NOMO-1 treated with dmso at 0.1 percent for 144 hours (cell line): ENCODE data around the gene QPCT.
A peak's percentile ranks its signal among the peaks of the same experiment; 100 is the strongest.
"Not testable (repeated sequence)": the region's sequence is repeated elsewhere in the genome, so short reads cannot be mapped to it uniquely, and the experiment has no call there.

Experiments used
- DNase-seq: peaks from one replicate; lab custom pipeline; 2025; ENCODE audit not compliant: unreplicated experiment; lab: John Stamatoyannopoulos, UW

The QPCT gene

DNA sequence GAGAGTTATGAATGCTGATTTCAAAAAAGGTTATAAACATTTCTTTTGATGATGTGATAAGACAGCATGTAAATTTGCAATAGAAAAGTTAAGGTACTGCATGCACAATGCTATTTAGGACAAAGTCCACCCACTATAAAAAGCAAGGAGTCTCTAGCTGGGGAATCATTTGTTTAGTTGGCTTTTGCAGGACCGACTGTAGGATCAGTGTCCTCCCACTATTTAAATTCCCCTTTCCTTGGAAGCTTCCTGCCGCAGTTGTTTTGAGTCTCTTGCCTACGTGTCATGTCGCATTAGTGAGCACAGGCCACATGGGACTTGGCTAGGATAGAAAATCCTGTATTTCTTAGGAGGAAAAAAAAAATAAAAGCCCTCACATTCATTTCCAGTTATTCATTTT is 13.1 kb downstream of the QPCT start:
- no peak for DNase-seq

DNA sequence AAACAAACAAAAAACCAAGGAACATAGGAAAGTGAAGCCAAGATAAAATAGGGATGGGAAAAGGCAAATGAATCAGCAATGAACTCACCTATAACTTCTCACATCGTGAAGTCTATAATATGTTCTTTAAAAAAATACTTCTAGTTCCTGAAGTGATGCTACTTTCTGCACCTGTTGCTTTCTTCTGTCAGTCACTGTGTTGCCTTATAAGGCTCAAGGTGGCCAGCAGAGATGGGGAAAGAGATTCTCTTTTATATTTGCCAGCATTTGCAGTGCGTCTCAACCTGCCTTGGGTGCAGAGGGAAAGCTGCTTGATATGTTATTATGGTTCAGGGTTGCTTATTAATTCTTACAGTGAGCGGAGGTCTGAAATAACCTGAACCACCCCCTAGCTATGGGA is 14.0 kb downstream of the QPCT start:
- DNase-seq, result no peak

DNA sequence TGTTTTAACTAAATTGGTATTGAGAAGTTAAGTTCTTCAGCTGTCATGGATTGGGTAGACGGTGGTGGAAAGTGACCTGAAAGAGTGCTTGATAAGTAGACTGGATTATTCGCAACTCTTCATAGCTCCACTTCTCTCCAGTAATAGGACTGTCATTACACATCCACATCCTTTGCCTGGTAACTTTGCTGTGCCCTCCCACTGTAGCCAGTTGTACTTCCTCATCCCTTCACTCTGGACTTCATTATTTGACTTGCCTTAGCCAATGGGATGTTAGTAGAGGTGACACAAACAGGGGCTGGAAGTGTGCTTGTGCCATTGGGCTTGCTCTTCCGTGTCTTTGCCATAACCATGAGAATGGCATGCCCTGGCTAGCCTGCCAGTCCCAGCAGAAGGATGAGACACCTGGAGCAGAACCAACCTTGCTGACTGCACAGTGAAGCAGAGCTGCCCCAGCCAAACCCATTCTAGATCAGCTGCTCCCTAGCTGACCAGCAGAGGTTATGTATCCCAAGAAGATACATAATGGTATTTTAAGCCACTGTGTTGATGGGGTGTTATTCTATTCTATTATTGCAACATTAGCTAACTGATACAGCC is 16.9 kb downstream of the QPCT start:
- no peak for DNase-seq

DNA sequence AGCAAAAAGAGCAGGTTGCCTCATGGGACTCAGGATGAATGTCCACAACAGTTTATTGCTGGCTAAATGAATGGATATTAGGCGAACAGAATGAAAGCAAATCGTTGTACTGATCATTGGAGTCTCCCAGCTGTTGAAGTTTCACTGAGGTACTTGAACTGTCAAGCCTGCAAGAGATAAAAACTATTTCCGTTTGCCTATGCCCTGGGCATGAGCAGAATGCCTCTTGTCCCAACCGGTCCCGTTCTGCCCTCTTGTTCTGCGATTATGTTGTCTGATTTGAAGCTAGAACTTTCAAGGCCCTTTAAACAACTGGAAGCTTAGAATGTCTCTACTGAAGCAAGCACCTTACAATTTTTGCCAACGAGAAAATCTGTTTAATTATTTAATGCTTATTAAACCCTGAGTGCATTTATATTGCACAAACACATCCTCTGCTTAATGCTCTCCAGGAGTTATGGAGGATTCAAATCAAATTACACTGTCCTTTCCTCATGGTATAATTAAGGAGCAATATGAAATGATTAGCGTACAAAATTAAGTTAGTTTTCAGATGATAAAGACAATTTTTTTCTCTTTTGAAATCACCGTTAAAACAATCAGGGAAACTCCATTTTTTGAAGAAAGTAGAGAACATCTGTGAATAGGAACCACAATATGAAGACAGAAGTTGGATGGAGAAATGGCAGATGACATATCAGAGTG is 17.7 kb downstream of the QPCT start:
- DNase-seq, result no peak

DNA sequence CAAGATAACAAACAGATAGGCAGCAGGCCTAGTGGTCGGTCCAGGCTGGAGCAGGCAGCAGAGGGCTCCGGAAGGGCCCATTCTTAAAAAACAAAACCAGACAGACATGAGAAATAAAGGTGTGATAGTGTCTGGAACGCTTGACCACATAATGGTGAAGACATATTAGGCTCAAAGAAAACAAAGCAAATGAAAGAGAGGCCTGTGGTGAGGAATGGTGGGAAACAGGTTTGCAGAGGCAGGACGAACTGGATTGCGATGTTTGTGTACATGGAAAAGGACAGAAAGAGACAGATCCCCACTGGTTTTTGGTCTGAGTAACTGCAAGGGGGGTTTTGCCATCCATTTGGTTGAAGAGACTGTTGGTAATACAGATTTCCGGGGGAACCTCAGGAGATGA is 19.9 kb downstream of the QPCT start:
- DNase-seq, result no peak

DNA sequence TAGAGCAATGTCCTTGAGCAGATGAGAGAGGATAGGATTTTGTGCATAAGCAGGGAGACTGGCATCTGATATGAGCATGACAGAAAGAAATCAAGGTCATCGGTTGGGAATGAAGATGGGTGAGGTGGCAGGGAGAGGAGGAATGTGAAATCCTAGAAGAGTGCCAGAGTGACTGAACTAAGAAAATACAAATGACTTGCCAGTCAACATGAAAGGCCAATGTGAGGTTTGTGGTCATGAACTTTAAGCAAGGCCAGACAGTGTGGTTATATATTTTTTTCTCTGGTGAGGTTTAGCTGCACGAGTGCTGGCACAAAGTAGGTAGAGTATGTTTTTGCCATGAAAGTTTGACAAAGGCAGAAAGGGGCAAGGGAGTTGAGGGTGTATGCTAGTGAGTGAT is 21.2 kb downstream of the QPCT start:
- no peak for DNase-seq

DNA sequence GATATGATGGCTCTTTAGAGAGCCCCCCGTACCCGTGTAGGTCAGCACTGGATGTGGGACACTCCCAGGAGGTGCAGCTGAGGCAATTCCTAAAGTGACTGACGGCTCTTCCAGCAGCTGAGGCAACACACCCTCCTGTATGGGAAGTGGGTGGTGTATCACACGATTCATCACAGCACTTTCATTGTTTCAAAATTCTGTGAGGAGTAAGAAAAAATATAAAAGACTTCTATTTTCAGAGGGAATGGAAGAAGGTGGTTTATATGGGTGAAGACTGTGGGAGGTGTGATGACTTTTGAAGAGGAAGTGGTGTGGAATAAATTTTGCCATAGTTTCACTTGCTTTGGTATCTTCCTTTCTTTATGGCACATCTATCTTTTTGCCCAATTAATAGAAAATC is 22.3 kb downstream of the QPCT start:
- peak; percentile 31 for DNase-seq

DNA sequence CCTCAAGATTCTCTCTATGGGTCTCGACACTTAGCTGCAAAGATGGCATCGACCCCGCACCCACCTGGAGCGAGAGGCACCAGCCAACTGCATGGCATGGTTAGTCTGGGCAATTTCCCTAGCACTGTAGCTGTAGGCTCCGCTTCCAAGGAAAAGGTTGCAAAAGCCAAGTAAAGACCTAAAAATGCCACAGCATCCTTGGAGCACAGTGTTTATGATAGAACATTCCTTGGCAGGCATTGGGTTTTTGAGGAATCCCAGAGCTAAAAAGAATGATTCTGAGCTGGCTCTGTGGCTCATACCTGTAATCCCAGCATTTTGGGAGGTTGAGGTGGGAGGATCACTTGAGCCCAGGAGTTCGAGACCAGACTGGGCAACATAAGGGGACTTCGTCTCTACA is 22.9 kb downstream of the QPCT start:
- no peak for DNase-seq

DNA sequence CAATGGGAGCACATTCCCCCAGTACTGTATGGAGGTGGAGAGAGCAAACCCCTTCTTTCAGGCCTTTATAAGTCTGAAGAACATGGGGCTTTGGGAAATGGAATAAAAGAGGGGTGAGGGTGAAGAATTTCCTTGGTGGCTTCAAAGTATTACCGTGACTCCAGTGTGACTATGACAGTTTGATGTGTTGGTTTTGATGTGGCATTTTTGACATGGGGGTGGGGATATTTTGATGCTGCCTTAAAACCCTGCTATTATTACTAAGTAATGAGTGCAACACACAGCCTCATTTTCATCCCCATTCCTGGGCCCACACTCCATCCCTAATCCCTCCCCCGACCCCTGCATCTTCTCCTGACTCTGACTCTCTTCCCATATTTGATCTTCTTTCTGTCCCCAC is 23.6 kb downstream of the QPCT start:
- DNase-seq, result no peak

DNA sequence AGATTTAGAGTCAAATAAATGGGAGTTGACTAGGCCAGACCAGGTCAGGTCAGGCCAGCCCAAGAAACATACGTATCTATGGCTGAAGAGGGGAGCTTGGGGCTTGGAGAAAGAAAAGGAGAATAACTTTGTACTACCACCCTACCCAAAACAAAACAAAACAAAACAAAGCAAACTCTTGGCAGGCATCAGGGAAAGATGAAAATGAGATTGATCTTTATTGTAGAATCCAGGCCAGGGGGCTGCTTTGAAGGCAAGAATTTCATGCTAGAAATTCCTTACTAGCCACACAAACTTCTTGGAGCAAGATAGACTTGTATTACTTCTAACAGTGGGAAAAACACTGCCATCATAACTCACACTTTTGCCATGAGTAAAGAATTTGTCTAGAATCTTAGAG is 26.2 kb downstream of the QPCT start:
- no peak for DNase-seq

DNA sequence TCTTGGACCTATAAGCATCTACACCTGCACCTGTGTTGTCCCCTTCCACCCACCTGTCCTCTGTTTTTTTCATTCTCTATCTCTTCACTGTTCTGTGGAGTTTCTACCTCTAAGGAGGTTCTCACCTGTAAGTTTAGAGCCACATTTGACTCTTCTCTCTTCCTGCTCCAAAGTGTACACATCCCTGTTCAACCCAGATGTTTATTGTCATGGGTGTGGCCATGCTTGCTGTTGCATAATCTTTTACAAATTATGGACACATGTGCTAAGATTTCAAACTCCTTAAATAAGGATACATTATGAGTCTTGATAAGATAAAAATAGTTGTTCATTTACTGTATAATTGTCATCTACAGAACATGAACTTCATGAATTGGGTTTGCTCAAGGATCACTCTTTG is 27.6 kb downstream of the QPCT start:
- DNase-seq, result no peak

DNA sequence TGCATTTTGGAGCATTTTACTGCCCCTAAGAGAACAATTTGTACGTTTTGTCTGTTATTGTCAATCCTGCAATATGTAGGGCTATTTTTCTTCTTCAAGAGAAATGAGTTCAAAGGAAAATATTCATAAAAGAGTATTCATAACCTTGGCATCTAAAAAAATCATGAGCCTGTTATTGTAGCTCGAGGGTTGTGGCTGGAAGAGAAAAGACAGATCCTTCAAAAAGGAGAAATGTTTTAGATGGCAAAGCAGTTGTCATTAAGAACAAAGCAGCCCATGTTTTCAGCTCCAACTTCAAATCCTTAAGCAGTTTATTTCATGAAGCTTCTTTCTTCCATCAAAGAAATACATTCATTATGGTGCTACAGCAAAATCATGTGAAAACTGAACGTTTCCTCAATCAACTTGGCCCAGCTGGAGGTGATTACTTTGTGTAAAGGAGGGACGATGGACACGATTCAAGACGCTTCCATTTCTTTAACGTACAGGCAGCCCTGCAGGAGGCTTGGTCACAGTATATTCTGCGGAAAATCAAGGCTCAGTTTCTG is 31.4 kb downstream of the QPCT start:
- no peak for DNase-seq

DNA sequence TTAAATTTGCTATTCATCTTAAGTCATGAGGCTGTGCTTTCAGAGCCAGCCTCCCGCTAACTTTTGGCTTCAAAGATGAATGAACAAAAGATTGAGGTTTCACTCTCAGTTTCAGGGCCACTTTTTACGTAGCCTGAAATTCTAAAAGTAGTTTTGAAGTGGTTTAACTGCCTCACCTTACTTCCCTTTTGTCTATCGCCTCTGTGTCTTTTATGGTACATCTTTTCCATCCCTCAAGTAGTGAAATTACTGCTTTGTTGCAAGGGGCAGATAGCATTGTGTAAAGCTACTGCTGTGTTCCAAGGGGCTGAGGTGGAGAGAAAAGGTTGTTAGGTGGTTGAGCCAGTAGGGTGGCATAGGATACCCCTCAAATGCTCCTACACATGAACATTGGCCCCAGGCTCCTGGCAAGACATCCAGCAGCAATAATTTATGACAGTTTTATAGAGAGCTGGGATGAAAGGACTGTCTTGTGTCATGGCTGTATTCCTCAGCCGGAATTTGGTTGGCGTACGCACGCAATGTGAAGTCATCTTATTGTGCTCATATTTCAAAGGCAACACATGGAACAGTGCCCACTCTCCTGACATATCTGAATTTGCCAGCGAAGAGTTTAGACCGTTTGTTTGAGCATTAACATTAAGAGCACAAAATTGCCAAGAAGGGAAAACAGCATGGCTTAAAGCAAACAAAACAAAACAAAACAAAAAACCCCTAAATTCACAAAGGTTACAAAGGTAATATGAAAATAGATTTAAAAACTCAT is 32.2 kb downstream of the QPCT start:
- peak; percentile 51 for DNase-seq

DNA sequence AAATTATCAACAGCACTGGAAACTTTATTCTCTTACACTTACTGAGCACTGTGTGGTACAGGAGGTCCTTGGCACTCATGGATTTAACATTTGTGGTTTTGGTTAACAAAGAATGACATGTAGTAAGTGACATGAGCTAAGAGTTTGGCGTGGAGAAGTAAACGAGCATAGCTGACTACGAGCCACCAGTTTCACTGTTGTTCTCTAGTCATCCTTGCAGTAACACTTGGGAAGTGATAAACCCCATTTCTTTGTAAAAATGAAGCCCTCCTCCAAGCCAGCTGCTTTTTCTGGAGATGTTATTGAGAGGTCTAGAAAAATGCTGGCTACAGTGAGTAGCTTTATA is 32.7 kb downstream of the QPCT start:
- peak; percentile 51 for DNase-seq

DNA sequence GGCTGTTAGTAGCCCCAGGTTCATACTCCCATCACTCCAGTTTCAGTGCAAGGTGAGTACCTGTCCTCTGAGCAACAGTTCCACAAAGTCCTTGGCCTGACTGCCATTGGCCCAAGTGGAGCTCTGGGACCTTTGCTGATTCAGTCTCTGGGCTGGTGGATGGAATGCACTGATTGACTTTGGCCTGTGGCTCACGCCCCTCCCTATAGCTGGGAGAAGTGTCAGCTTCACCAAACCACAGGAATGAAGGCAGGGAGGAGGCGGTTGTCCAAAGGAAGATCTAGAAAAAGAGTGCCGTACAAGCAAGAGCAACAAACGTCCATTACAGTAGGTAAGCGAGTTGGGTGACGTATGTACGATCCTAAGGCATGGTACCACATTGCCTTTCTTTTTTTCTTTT is 34.0 kb downstream of the QPCT start:
- DNase-seq, result no peak

DNA sequence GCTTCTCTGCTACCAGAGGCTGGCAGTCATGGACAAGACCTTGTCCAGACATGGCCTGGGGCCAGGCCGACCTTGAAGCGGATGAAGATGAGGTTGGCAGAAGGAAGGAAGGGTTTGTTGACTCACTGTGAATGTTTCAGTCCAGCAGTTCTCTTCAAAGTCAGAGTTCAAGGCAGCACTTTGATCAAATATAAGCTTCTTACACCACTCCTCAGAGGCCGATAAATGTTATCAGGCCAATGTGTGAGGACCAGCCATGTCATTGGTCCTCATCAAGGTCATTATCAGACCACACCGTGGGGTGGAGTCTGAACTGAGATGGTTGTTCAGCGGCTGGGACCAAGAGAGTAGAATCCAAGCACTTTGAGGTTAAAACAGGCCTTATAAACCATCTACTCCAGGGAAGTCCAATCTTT is 35.5 kb downstream of the QPCT start:
- DNase-seq, result no peak

DNA sequence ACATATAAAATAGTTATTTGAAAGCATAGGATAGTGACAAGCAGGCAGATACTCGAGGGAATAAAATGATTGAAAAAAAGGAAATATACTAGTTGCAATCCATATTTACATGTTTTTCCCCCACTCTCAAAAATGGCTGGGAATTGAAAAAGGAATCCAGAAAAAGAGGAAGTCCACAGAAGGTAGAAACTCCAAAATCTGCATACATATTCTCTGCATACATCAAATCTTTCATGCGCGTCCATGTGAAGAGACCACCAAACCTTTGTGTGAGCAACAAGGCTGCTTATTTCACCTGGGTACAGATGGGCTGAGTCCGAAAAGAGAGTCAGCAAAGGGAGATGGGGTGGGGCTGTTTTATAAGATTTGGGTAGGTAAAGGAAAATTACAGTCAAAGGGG is 36.4 kb downstream of the QPCT start:
- not testable (repeated sequence) for DNase-seq

DNA sequence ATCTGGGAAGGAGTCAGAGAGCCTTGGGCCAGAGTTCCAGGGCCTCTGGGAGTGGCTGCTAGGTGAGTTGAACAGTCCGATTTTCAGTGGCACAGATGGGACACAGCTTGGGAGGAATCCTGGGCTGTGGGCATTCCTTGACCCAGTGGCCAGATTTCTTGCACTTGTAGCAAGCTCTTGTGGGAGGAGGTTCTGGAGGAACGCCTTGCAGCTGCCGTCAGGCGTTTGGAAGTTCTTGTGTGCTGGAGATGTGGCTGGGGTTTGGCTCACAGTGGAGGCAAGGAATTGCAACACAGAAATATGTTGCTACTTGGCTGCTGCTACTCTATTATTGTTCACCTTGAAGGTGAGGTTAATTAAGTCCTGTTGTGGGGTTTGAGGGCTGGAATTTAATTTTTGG is 39.8 kb downstream of the QPCT start:
- not testable (repeated sequence) for DNase-seq

DNA sequence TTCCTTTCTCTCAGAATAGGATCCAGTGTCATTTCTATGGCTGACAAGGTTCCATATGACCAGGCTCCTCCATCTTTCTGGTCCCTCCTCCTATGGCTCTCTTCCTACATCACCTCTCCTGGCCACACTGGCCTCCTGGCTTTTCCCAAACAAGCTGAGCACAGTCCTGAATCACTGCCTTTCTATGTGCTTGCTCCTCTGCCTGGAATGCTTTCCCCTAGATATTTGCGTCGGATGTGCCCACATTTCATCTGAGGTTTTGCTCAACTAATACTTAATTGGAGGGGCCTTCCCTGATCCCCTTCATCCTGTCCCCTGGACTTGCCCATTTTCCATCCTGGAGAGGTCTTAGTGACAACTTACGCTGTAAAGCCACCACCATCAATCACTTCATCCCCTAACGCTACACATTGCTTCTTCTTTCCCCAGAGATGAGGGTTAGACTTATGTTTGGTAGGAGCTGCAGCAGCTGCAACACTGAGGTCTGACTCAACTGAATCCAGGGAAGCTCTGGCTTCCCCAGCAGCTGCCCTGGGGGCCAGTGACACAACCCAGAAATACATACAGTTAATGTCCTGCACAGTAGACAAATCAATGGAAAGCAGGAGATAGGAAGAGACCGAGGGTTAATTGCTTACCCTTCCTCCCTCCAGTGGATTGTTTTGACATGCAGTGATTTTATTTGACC is 42.9 kb downstream of the QPCT start:
- DNase-seq, result no peak

DNA sequence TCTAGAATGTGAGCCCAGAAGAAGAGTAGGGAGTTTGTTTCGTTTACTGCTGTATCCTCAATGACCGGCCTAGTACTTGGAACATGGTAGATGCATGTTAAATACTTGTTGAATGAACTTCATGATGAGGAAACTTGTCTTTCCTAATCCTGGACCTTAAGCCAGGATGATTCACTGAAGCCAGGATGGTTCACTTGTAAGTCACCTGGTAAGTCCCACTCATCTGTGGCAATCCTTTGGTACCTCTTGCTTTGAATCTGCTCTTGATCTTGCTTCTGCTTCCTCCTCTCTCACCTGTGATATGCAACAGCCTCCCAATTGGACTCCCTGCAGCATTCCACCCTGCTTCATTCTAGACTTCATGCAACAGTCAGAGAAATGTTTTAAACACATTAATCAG is 43.6 kb downstream of the QPCT start:
- DNase-seq, result no peak

DNA sequence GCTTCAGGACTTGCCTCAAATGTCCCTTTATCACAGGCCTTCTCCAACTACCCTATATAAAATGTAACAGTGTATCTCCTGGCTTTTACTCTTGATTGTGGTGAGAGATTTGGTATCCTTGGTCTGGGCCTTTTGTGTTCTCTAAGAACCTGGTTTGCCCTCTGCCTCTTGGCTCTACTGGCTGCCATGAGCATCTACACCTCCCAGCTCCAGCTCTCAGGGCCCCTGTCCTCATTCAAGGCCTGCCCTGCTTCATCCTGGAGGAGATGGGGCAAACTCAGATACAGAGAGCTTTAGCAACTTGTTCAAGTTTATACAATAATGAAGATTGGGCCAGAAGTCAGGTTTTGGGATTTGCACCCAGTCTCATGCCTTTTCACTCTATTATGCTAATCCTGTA is 45.0 kb downstream of the QPCT start:
- DNase-seq, result no peak
